ENCODE results near the gene TBCK. TPM values are rescaled to one million over a fixed set of nuclear protein-coding genes. Genes with fewer than 3 reads are reported as not detected.

Gene TBCK
- total RNA-seq, 4 donors from 2014 or later, result 22.7 to 28.7 (median 27.3) TPM

DNA sequence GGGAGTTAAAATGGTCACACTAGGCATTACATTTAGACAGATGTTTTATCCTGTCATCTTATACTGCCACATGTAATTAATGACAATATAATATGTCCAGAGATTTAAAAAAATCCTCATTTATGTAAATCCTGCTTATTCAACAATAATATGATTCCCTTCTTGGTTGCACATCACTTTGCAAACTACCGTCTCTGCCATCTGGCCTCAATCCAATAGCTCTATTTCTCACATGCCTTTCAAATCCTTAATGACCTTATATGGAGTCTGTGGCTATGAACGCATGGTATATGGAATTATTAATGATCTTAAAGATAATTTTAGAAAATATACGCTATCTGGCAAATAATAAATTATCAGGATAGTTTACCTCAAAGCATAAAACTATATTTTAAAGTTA is 276.2 kb downstream of the TBCK start:
- no peak for DNase-seq (ENCODE audit: extremely low spot score)
- intact Hi-C loops (cut with DNase I), result no loop called here
- TF ChIP-seq, protein P1, sequence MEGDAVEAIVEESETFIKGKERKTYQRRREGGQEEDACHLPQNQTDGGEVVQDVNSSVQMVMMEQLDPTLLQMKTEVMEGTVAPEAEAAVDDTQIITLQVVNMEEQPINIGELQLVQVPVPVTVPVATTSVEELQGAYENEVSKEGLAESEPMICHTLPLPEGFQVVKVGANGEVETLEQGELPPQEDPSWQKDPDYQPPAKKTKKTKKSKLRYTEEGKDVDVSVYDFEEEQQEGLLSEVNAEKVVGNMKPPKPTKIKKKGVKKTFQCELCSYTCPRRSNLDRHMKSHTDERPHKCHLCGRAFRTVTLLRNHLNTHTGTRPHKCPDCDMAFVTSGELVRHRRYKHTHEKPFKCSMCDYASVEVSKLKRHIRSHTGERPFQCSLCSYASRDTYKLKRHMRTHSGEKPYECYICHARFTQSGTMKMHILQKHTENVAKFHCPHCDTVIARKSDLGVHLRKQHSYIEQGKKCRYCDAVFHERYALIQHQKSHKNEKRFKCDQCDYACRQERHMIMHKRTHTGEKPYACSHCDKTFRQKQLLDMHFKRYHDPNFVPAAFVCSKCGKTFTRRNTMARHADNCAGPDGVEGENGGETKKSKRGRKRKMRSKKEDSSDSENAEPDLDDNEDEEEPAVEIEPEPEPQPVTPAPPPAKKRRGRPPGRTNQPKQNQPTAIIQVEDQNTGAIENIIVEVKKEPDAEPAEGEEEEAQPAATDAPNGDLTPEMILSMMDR (IDR thresholded peaks at IDR 0.05), result no peak
- no peak for TF ChIP-seq EP300 (IDR thresholded peaks at IDR 0.05)
- no peak for TF ChIP-seq POLR2A (IDR thresholded peaks at IDR 0.05; ENCODE audit: low read depth)
- no peak for TF ChIP-seq POLR2AphosphoS5 (IDR thresholded peaks at IDR 0.05)
- 44% methylated on average over 3 of the region's 3 CpGs for WGBS
- H3K4me3 ChIP-seq, result no peak overlapping the region
- no peaks in the 10 kb centered on the region for H3K9me3 ChIP-seq
- no peaks in the 10 kb centered on the region for H3K36me3 ChIP-seq
- peaks cover under 1 to 20% (median 17%) of the 10 kb centered on the region in 4 donors for H3K4me1 ChIP-seq
- H3K27me3 ChIP-seq, result no peaks in the 10 kb centered on the region
- no peak overlapping the region for H3K27ac ChIP-seq (replicated peaks in 1 of 4)

- no peak for DNase-seq (ENCODE audit: extremely low spot score)
- no peaks in the 10 kb centered on the region for H3K9me3 ChIP-seq
- H3K27me3 ChIP-seq, result no peaks in the 10 kb centered on the region
- H3K4me1 ChIP-seq, result peaks cover 9 to 27% (median 24%) of the 10 kb centered on the region in 4 donors
- H3K4me3 ChIP-seq, result no peak overlapping the region
- no peaks in the 10 kb centered on the region for H3K36me3 ChIP-seq
- WGBS, result 90% methylated on average over 2 of the region's 2 CpGs
- TF ChIP-seq POLR2A (IDR thresholded peaks at IDR 0.05; ENCODE audit: low read depth), result no peak
- no peak for TF ChIP-seq EP300 (IDR thresholded peaks at IDR 0.05)
- TF ChIP-seq, protein P1 (IDR thresholded peaks at IDR 0.05), result no peak
- no peak for TF ChIP-seq POLR2AphosphoS5 (IDR thresholded peaks at IDR 0.05)
- intact Hi-C loops (cut with DNase I), result no loop called here
- no peak overlapping the region for H3K27ac ChIP-seq (replicated peaks in 1 of 4)
Observed at GRCh38 chr4:106038908-106039307, 277.1 kb downstream of the TBCK start.

GRCh38 chr4:106038012-106038411 is 278.0 kb downstream of the TBCK start:
- TF ChIP-seq POLR2A (IDR thresholded peaks at IDR 0.05; ENCODE audit: low read depth), result no peak
- no peak for TF ChIP-seq POLR2AphosphoS5 (IDR thresholded peaks at IDR 0.05)
- TF ChIP-seq, protein P1 (IDR thresholded peaks at IDR 0.05), result no peak
- TF ChIP-seq EP300 (IDR thresholded peaks at IDR 0.05), result no peak
- Histone ChIP-seq H3K4me3 (no peak overlapping the region), H3K27ac (replicated peaks in 1 of 4) (no peak overlapping the region), H3K27me3 (no peaks in the 10 kb centered on the region), H3K4me1 (peaks cover 9 to 27% (median 24%) of the 10 kb centered on the region in 4 donors), H3K36me3 (no peaks in the 10 kb centered on the region), H3K9me3 (no peaks in the 10 kb centered on the region)
- 69% methylated on average over 2 of the region's 2 CpGs for WGBS
- DNase-seq (ENCODE audit: extremely low spot score), result no peak
- intact Hi-C loops (cut with DNase I), result no loop called here

- no peak for DNase-seq (ENCODE audit: extremely low spot score)
- Histone ChIP-seq H3K4me3 (no peak overlapping the region), H3K4me1 (peaks cover 9 to 27% (median 24%) of the 10 kb centered on the region in 4 donors), H3K27me3 (no peaks in the 10 kb centered on the region), H3K27ac (replicated peaks in 1 of 4) (no peak overlapping the region), H3K36me3 (no peaks in the 10 kb centered on the region), H3K9me3 (no peaks in the 10 kb centered on the region)
- intact Hi-C loops (cut with DNase I), result no loop called here
- 83% methylated on average over 2 of the region's 2 CpGs for WGBS
- TF ChIP-seq POLR2AphosphoS5 (IDR thresholded peaks at IDR 0.05), result no peak
- no peak for TF ChIP-seq POLR2A (IDR thresholded peaks at IDR 0.05; ENCODE audit: low read depth)
- TF ChIP-seq, protein P1 (IDR thresholded peaks at IDR 0.05), result no peak
- no peak for TF ChIP-seq EP300 (IDR thresholded peaks at IDR 0.05)
Observed at GRCh38 chr4:106036848-106037247, 279.2 kb downstream of the TBCK start.

DNA sequence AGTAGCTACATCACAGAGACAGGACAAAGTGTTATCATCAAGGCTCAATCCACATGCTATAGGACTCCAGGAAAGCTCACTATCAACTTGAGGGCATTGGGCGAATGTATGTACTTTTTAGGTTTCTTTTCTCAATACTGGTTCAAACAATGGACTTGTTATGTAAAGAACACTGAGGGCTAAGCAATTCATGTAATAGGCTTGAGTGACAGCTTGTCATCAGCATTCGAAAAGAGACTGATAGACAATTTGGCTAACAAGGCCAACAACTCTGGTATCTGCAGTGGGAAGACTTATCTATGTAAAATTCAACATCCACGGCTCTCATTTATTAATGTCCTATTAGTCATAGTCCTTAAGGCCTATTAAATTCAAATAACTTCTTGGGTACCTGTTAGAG is 279.7 kb downstream of the TBCK start:
- no peak for DNase-seq (ENCODE audit: extremely low spot score)
- intact Hi-C loops (cut with DNase I), result no loop called here
- H3K4me3 ChIP-seq, result no peak overlapping the region
- no peak overlapping the region for H3K27ac ChIP-seq (replicated peaks in 1 of 4)
- no peaks in the 10 kb centered on the region for H3K36me3 ChIP-seq
- TF ChIP-seq POLR2AphosphoS5 (IDR thresholded peaks at IDR 0.05) (no peak), EP300 (IDR thresholded peaks at IDR 0.05) (no peak), POLR2A (IDR thresholded peaks at IDR 0.05; ENCODE audit: low read depth) (no peak)
- TF ChIP-seq, protein P1 (IDR thresholded peaks at IDR 0.05), result no peak
- H3K9me3 ChIP-seq, result peaks cover 0 to 5% (median 0%) of the 10 kb centered on the region in 4 donors
- WGBS, result 96% methylated on average over 3 of the region's 3 CpGs
- peaks cover 9 to 24% (median 20%) of the 10 kb centered on the region in 4 donors for H3K4me1 ChIP-seq
- H3K27me3 ChIP-seq, result no peaks in the 10 kb centered on the region
